Measurements from ENCODE around the gene HLA-A.

HLA-A gene

GRCh38 chr6:29933955-29934354, 8.4 kb upstream of the HLA-A start:
- no peak for DNase-seq (ENCODE audit: low read depth in 1 of 2, low spot score in 1 of 2)

GRCh38 chr6:29935273-29935955, 6.9 kb upstream of the HLA-A start:
- DNase-seq (ENCODE audit: low read depth in 1 of 2, low spot score in 1 of 2): no peak

- no peak for DNase-seq (ENCODE audit: low read depth in 1 of 2, low spot score in 1 of 2)
These were observed 3.4 kb upstream of the HLA-A start for GRCh38 chr6:29938746-29939508.

GRCh38 chr6:29941016-29941415, 1.3 kb upstream of the HLA-A start:
- no peak for DNase-seq (ENCODE audit: low read depth in 1 of 2, low spot score in 1 of 2)

- no peak for DNase-seq (ENCODE audit: low read depth in 1 of 2, low spot score in 1 of 2)
These were observed 861 bp upstream of the HLA-A start for GRCh38 chr6:29941471-29941870.

- no peak for DNase-seq (ENCODE audit: low read depth in 1 of 2, low spot score in 1 of 2)
These were observed 437 bp upstream of the HLA-A start for GRCh38 chr6:29941916-29942274.

GRCh38 chr6:29943053-29943966, 978 bp downstream of the HLA-A start:
- DNase-seq (ENCODE audit: low read depth in 1 of 2, low spot score in 1 of 2): no peak

GRCh38 chr6:29945281-29945820, 3.0 kb downstream of the HLA-A start:
- DNase-seq (ENCODE audit: low read depth in 1 of 2, low spot score in 1 of 2): no peak

GRCh38 chr6:29946223-29947076, 4.1 kb downstream of the HLA-A start:
- DNase-seq (ENCODE audit: low read depth in 1 of 2, low spot score in 1 of 2): no peak

- DNase-seq (ENCODE audit: low read depth in 1 of 2, low spot score in 1 of 2): no peak
These were observed 5.0 kb downstream of the HLA-A start for GRCh38 chr6:29947077-29947980.

GRCh38 chr6:29948277-29948676, 5.9 kb downstream of the HLA-A start:
- no peak for DNase-seq (ENCODE audit: low read depth in 1 of 2, low spot score in 1 of 2)

- DNase-seq (ENCODE audit: low read depth in 1 of 2, low spot score in 1 of 2): no peak
These were observed 7.6 kb downstream of the HLA-A start for GRCh38 chr6:29949934-29950333.

GRCh38 chr6:29951882-29952281, 9.6 kb downstream of the HLA-A start:
- no peak for DNase-seq (ENCODE audit: low read depth in 1 of 2, low spot score in 1 of 2)

GRCh38 chr6:29953001-29953441, 10.7 kb downstream of the HLA-A start:
- no peak for DNase-seq (ENCODE audit: low read depth in 1 of 2, low spot score in 1 of 2)

GRCh38 chr6:29953686-29954085, 11.4 kb downstream of the HLA-A start:
- DNase-seq (ENCODE audit: low read depth in 1 of 2, low spot score in 1 of 2): no peak

GRCh38 chr6:29954272-29954671, 11.9 kb downstream of the HLA-A start:
- DNase-seq (ENCODE audit: low read depth in 1 of 2, low spot score in 1 of 2): no peak

GRCh38 chr6:29955783-29956182, 13.5 kb downstream of the HLA-A start:
- DNase-seq (ENCODE audit: low read depth in 1 of 2, low spot score in 1 of 2): no peak

GRCh38 chr6:29956518-29956917, 14.2 kb downstream of the HLA-A start:
- DNase-seq (ENCODE audit: low read depth in 1 of 2, low spot score in 1 of 2): no peak

GRCh38 chr6:29958046-29958445, 15.7 kb downstream of the HLA-A start:
- no peak for DNase-seq (ENCODE audit: low read depth in 1 of 2, low spot score in 1 of 2)

Data from activated CD4-positive, alpha-beta T cell treated with anti-CD3 and anti-CD28 coated beads, Interleukin-2, amount 50 U/mL, for 24 hours (primary cell).